Measurements from ENCODE around the gene EIF2D. TPM values are rescaled to one million over a fixed set of nuclear protein-coding genes. Genes with fewer than 3 reads are reported as not detected.
"Not testable (repeated sequence)": the region's sequence is repeated elsewhere in the genome, so short reads cannot be mapped to it uniquely, and the experiment has no call there.

The EIF2D gene
- total RNA-seq, 1 donor from 2014 or later: 45.7 TPM

DNA sequence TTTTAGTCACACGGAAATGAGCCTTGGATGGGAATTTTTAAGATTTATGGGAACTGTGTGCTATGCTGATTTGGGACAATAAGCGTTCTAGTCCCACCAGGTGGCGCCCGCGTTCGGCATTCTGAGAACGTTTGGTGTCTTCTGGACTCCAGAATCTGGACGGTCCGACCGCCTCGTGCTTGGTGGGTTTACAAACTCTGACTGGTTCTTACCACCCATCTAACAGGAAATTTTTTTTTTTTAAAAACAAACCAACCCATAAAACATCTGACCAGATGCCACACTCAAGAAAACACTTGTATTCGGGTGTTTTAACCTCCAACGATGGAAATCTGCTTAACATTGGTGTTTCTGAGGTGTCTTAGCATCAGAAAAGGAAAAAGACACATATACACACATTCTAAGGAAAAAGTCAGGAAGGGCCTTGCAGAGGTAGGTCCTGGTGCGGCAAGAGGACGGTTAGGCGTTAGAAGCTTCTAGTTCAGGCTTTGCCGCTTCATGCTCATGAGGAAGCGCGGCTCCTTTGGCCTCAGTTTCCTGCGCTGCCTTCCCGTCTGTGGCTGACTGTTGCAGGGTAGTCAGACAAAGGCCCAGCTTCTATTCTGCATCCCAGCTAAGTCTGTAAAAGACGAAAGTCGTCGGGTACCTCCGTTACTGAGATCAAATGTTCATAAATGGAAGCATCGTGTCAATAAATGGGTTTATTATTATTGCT is 22.3 kb upstream of the EIF2D start:
- H3K27ac Mint-ChIP-seq: peak overlapping the region; percentile 85
- peaks cover 28% of the 10 kb centered on the region for H3K4me1 Mint-ChIP-seq (ENCODE audit: unreplicated experiment)
- peaks cover 39% of the 10 kb centered on the region for H3K27me3 Mint-ChIP-seq
- no peaks in the 10 kb centered on the region for H3K9me3 Mint-ChIP-seq
- peak overlapping the region; percentile 88 for H3K4me3 Mint-ChIP-seq
- no peaks in the 10 kb centered on the region for H3K36me3 Mint-ChIP-seq
- DNase-seq (ENCODE audit: extremely low spot score, unreplicated experiment): peak; percentile 82
- TF ChIP-seq, protein P1, sequence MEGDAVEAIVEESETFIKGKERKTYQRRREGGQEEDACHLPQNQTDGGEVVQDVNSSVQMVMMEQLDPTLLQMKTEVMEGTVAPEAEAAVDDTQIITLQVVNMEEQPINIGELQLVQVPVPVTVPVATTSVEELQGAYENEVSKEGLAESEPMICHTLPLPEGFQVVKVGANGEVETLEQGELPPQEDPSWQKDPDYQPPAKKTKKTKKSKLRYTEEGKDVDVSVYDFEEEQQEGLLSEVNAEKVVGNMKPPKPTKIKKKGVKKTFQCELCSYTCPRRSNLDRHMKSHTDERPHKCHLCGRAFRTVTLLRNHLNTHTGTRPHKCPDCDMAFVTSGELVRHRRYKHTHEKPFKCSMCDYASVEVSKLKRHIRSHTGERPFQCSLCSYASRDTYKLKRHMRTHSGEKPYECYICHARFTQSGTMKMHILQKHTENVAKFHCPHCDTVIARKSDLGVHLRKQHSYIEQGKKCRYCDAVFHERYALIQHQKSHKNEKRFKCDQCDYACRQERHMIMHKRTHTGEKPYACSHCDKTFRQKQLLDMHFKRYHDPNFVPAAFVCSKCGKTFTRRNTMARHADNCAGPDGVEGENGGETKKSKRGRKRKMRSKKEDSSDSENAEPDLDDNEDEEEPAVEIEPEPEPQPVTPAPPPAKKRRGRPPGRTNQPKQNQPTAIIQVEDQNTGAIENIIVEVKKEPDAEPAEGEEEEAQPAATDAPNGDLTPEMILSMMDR (conservative IDR thresholded peaks at IDR 0.05): peak; percentile 95

DNA sequence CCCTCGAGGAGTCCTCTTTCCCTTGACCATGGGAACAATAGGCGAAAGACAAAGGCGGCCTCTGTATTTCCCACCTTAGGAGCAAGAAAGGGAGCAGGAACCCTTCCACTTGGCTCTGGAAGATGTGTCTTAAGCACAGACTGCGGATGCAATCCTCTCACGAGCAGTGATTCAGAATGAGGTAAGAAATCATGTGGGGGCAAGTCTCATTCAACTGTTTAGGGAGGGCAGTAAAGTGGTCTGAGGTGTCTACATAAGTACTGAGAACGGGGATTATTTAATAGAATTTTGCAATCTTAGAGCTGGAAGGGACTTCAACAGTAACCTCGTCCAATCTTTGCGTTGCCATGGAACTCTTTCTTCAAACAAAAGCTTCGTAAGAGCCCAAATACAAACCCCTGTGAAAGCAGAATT is 21.4 kb upstream of the EIF2D start:
- no peak overlapping the region for H3K4me3 Mint-ChIP-seq
- TF ChIP-seq, protein P1 (conservative IDR thresholded peaks at IDR 0.05): no peak
- no peak for DNase-seq (ENCODE audit: extremely low spot score, unreplicated experiment)
- no peak overlapping the region for H3K27ac Mint-ChIP-seq
- H3K27me3 Mint-ChIP-seq: peaks cover 41% of the 10 kb centered on the region
- H3K9me3 Mint-ChIP-seq: no peaks in the 10 kb centered on the region
- no peaks in the 10 kb centered on the region for H3K36me3 Mint-ChIP-seq
- peaks cover 28% of the 10 kb centered on the region for H3K4me1 Mint-ChIP-seq (ENCODE audit: unreplicated experiment)

DNA sequence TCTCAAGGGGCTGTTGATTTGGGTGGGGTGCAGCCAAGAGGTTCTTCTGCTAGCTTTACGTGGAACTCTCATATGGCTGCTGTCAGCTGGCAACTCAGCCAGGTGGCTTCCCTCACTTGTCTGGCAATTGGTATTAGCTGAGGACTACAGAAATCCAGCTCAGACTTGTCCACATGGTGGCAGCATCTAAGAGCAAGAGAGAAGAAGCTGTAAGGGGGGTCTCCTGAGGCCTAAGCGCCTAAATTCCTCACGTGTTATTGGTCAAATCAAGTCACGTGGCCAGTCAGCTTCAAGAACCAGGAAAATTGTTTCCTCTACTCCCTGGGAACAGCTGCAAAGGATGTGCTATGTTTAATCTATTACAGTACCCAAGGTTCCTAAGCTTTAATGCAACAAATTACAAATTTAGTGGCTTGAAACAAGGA is 18.8 kb upstream of the EIF2D start:
- Mint-ChIP-seq H3K9me3 (no peaks in the 10 kb centered on the region), H3K4me1 (ENCODE audit: unreplicated experiment) (peaks cover 28% of the 10 kb centered on the region), H3K36me3 (no peaks in the 10 kb centered on the region), H3K4me3 (no peak overlapping the region), H3K27ac (no peak overlapping the region), H3K27me3 (peaks cover 30% of the 10 kb centered on the region)
- no peak for DNase-seq (ENCODE audit: extremely low spot score, unreplicated experiment)
- TF ChIP-seq, protein P1 (conservative IDR thresholded peaks at IDR 0.05): peak; percentile 64

DNA sequence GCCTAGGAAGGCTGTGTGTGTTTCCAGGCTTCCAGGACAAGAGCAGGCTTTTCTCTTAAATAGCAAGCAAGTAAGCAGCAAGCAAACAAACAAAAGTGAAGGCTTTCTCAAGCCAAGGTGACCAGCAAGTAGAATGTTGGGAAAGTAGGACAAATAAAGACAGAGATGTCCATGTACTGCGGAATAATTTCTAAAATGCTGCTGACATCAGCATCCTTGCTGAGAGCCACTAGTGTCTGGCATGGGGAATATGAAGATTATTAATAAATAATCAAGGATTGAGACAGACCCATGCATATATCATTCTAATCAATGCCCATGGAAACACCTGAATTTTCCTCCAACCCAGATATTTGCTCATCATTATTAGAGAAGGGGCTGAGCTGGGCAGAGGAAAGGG is 16.7 kb upstream of the EIF2D start:
- Mint-ChIP-seq H3K27me3 (peaks cover 18% of the 10 kb centered on the region), H3K36me3 (no peaks in the 10 kb centered on the region), H3K9me3 (peaks cover 5% of the 10 kb centered on the region), H3K27ac (no peak overlapping the region), H3K4me1 (ENCODE audit: unreplicated experiment) (peaks cover 20% of the 10 kb centered on the region), H3K4me3 (no peak overlapping the region)
- TF ChIP-seq, protein P1 (conservative IDR thresholded peaks at IDR 0.05): no peak
- DNase-seq (ENCODE audit: extremely low spot score, unreplicated experiment): no peak

DNA sequence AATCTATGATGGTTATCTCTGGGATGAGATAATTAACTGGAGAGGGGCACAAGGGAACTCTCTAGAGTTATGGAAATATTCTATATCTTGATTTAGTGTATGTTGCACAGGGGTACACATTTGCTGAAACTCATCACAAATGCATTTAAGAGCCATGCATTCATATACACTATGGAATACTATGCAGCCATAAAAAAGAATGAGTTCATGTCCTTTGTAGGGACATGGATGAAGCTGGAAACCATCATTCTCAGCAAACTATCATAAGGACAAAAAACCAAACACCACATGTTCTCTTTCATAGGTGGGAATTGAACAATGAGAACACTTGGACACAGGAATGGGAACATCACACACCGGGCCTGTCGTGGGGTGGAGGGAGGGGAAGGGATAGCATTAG is 14.1 kb upstream of the EIF2D start:
- not testable (repeated sequence) for H3K4me1 Mint-ChIP-seq (ENCODE audit: unreplicated experiment); DNase-seq (ENCODE audit: extremely low spot score, unreplicated experiment); H3K36me3 Mint-ChIP-seq; H3K4me3 Mint-ChIP-seq; H3K27ac Mint-ChIP-seq; H3K9me3 Mint-ChIP-seq
- peaks cover 19% of the 10 kb centered on the region for H3K27me3 Mint-ChIP-seq

DNA sequence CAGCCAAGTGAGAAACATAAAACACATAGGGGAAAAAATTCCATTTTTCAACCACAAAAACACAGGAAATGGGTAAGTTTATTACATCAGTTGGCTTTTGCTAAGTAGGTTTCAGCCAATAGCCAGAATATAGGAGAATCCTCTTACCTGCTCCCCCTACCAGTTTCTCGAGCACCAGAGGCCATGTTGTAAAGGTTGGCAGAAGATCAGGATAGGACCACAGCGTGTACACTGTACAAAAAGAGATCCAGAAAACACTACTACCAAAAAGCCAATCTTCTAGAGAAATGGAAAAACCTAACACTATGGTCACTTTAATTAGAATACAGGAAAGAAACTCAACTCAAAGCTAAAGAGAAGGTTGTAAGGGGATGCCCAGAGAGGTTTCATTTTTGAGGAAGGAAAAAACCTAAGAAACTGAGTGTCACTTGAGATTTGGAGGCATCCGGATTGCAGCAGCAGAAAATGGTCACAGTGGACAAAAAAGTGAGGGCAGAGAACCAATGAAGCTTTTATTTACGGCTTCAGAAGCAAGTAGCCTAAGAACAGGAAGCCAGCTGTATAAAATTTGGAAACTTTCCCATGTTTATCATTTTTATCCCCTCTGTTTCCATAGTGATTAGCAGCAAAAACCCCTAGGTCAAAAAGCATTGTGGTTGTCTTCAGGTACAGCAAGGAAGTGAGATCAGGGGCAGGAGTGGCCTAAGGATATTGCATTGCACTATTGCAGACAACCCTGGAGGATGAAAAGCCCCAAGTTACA is 2.9 kb downstream of the EIF2D start:
- no peak overlapping the region for H3K27ac Mint-ChIP-seq
- H3K27me3 Mint-ChIP-seq: no peaks in the 10 kb centered on the region
- peak overlapping the region; percentile 66 for H3K4me3 Mint-ChIP-seq
- H3K4me1 Mint-ChIP-seq (ENCODE audit: unreplicated experiment): peaks cover 14% of the 10 kb centered on the region
- H3K9me3 Mint-ChIP-seq: no peaks in the 10 kb centered on the region
- DNase-seq (ENCODE audit: extremely low spot score, unreplicated experiment): no peak
- TF ChIP-seq, protein P1 (conservative IDR thresholded peaks at IDR 0.05): no peak
- H3K36me3 Mint-ChIP-seq: peaks cover 17% of the 10 kb centered on the region

Data from type B pancreatic cell (in vitro differentiated cells).